OCI-LY7 (cell line): ENCODE results near the gene WDR5. TPM values are rescaled to one million over a fixed set of nuclear protein-coding genes. Genes with fewer than 3 reads are reported as not detected.

Experiments used
- BruUV-seq: library from RNA; stranded (reverse); fragments of 400-500 nt; replicated peaks from 2 replicates; lab custom pipeline; 2021; lab: Mats Ljungman, UMichigan
- CTCF ChIA-PET: fragments of 300-600 bp; sonication (Branson Sonifier 250); formaldehyde crosslinking; loops from one replicate; lab custom pipeline; 2022; ENCODE audit warnings: antibody characterized with exemption; ENCODE audit not compliant: unreplicated experiment; lab: Charles Lee
- POLR2A ChIA-PET: fragments of 300-600 bp; sonication (Branson Sonifier 250); formaldehyde crosslinking; loops from one replicate; lab custom pipeline; 2022; ENCODE audit warnings: antibody characterized with exemption; lab: Charles Lee
- DNase-seq: peaks from one replicate; pipeline ENCODE4 v3.0.0-alpha.2; 2015; ENCODE audit warnings: low spot score
- H2AFZ ChIP-seq: fragments of 200-600 bp; sonication (generic), shearing (Covaris generic); 2 replicates; pipeline ENCODE4 v1.6.1; 2014; ENCODE audit warnings: mild to moderate bottlenecking, antibody characterized with exemption, low read length, moderate library complexity
- H3K27ac ChIP-seq: fragments of 200-600 bp; sonication (generic); 2 replicates; pipeline ENCODE4 v1.5.1; 2014; ENCODE audit warnings: mixed run types, low read depth, mild to moderate bottlenecking, moderate library complexity, low read length, inconsistent platforms; ENCODE audit not compliant: poor library complexity, severe bottlenecking
- H3K36me3 ChIP-seq: fragments of 200-600 bp; sonication (generic); 2 replicates; pipeline ENCODE4 v1.6.1; 2014; ENCODE audit warnings: mild to moderate bottlenecking, antibody characterized with exemption, low read length, moderate library complexity, mixed read lengths; ENCODE audit not compliant: insufficient read depth
- H3K4me1 ChIP-seq: fragments of 200-600 bp; sonication (generic); 2 replicates; pipeline ENCODE4 v1.5.1; 2014; ENCODE audit warnings: mild to moderate bottlenecking, low read length; ENCODE audit not compliant: insufficient read depth, poor library complexity, severe bottlenecking
- H3K4me2 ChIP-seq: fragments of 200-600 bp; sonication (generic); 2 replicates; pipeline ENCODE4 v1.6.1; 2014; ENCODE audit warnings: mild to moderate bottlenecking, low read length
- H3K4me3 ChIP-seq: fragments of 200-600 bp; sonication (generic); 2 replicates; pipeline ENCODE4 v1.5.1; 2014; ENCODE audit warnings: mild to moderate bottlenecking, low read depth, low read length; ENCODE audit not compliant: poor library complexity, severe bottlenecking
- H3K79me2 ChIP-seq: fragments of 200-600 bp; sonication (generic); 2 replicates; pipeline ENCODE4 v1.6.1; 2016; ENCODE audit warnings: low read depth, mild to moderate bottlenecking, low read length, moderate library complexity, mixed read lengths; ENCODE audit not compliant: insufficient read depth
- H3K9me2 ChIP-seq: fragments of 200-600 bp; sonication (generic); 2 replicates; pipeline ENCODE4 v1.6.1; 2016; ENCODE audit warnings: mild to moderate bottlenecking, low read length, mixed read lengths; ENCODE audit not compliant: insufficient read depth
- H3K9me3 ChIP-seq: fragments of 200-600 bp; sonication (generic); 2 replicates; pipeline ENCODE4 v1.6.1; 2014; ENCODE audit warnings: mild to moderate bottlenecking, mixed run types, low read length, mixed read lengths
- H4K20me1 ChIP-seq: fragments of 200-600 bp; sonication (generic); 2 replicates; pipeline ENCODE4 v1.6.1; 2014; ENCODE audit warnings: mild to moderate bottlenecking, antibody characterized with exemption, low read length, moderate library complexity, mixed read lengths; ENCODE audit not compliant: insufficient read depth
- CTCF ChIP-seq: fragments of 200-600 bp; sonication (generic); conservative IDR thresholded peaks from 2 replicates; pipeline ENCODE4 v1.5.1; 2014; ENCODE audit warnings: mild to moderate bottlenecking, antibody characterized with exemption, low read length, moderate library complexity, mixed read lengths
- EZH2phosphoT487 ChIP-seq: fragments of 200-600 bp; sonication (generic); IDR thresholded peaks from 2 replicates; pipeline ENCODE4 v1.6.1; 2018; ENCODE audit warnings: low read depth, borderline replicate concordance, mild to moderate bottlenecking, mixed run types, antibody characterized with exemption, low read length, moderate library complexity, mixed read lengths
- intact Hi-C: fragments of 100-400 bp; cut with micrococcal nuclease; formaldehyde crosslinking; loops from one replicate; pipeline ENCODE4 v1.10.0; 2022; ENCODE audit not compliant: unreplicated experiment
- total RNA-seq, 2 experiments: library from RNA; depleted of rRNA in 1 of 2; stranded (reverse); fragments of >200 nt in 1 of 2; shearing (Covaris generic) in 1 of 2; gene quantifications; 2 replicates each; pipeline ENCODE4 v1.2.3, GENCODE V29; 2014 to 2022

WDR5 gene
- total RNA-seq, 2 experiments from 2014 or later, result 32.5 to 44.6 TPM

DNA sequence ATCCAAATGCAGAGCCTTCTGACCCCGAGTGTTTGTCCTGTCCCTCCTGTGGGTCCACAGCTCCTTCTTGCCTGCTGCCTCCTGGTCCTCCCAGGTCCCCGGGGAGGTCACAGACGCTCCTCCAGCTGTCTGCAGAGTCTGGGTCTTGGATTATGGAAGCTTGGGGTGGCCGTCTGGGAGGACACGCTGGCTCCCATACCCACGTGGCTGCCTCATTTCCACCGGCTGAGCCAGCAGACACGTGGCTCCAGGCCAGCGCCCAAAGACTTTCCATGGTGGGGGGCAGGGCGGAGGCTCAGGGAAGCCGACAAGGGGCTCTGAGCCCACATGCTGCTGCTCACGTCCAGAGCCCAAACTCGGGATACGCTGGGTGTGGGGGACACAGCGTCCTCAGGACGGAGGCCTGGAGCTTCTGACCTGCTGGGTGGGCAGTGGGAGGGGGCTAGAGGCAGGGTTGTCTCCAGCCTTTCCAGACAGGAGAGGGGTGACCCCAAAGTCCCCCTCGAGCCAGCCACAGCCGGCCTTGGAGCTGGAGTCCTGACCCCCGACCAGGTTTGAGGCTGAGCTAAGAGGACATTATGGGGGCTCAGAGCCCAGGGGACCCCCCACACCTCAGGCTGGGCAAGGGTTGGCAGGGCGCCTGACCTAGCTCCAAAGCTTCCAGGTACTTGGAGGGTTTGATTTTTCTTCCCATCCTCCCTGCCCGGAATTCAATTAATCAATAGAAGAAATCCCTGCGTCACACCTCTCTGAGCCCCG lies 52.7 kb downstream of the WDR5 start:
- H4K20me1 ChIP-seq, result no peaks in the 10 kb centered on the region
- no peak overlapping the region for H3K4me3 ChIP-seq
- no TSS peak for BruUV-seq
- no peak for TF ChIP-seq EZH2phosphoT487
- no peak for TF ChIP-seq CTCF
- no peak overlapping the region for H2AFZ ChIP-seq
- no peaks in the 10 kb centered on the region for H3K4me1 ChIP-seq
- no peaks in the 10 kb centered on the region for H3K36me3 ChIP-seq
- DNase-seq, result no peak
- H3K4me2 ChIP-seq, result no peak overlapping the region
- H3K9me2 ChIP-seq, result no peaks in the 10 kb centered on the region
- CTCF ChIA-PET, result no interaction called here
- no peaks in the 10 kb centered on the region for H3K79me2 ChIP-seq
- H3K27ac ChIP-seq, result no peak overlapping the region
- POLR2A ChIA-PET, result no interaction called here
- H3K9me3 ChIP-seq, result no peaks in the 10 kb centered on the region
- intact Hi-C loops, result no loop called here

GRCh38 chr9:134189145-134189469 lies 53.2 kb downstream of the WDR5 start:
- POLR2A ChIA-PET, result no interaction called here

More at GRCh38 chr9:134189145-134189469, 53.2 kb downstream of the WDR5 start:
- CTCF ChIA-PET, result no interaction called here
- Histone ChIP-seq H4K20me1 (no peaks in the 10 kb centered on the region), H3K79me2 (no peaks in the 10 kb centered on the region), H3K36me3 (no peaks in the 10 kb centered on the region), H3K4me2 (no peak overlapping the region), H3K4me3 (no peak overlapping the region), H3K9me3 (no peaks in the 10 kb centered on the region), H2AFZ (no peak overlapping the region), H3K9me2 (no peaks in the 10 kb centered on the region), H3K4me1 (no peaks in the 10 kb centered on the region), H3K27ac (no peak overlapping the region)
- BruUV-seq, result no TSS peak
- no peak for DNase-seq
- intact Hi-C loops, result no loop called here
- TF ChIP-seq EZH2phosphoT487 (no peak), CTCF (no peak)
